ENCODE results near the gene CDC20B.
"Not testable (repeated sequence)": the region's sequence is repeated elsewhere in the genome, so short reads cannot be mapped to it uniquely, and the experiment has no call there.

CDC20B gene

DNA sequence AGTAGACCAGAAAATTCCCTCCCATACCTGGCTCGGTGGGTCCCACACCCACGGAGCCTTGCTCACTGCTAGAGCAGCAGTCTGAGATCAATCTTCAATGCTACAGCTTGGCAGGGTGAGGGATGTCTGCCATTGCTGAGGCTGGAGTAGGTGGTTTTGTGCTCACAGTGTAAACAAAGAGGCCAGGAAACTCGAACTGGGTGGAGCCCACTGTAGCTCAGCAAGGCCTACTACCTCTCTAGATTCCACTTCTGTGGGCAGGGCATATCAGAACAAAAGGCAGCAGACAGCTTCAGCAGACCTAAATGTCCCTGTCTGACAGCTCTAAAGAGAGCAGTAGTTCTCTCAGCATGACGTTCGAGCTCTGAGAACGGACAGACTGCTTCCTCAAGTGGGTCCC lies 76.1 kb downstream of the CDC20B start:
- H3K36me3 ChIP-seq (ENCODE audit: control insufficient read depth, insufficient read depth, low read length, severe bottlenecking) = no peaks in the 10 kb centered on the region
- no peaks in the 10 kb centered on the region for H3K4me1 ChIP-seq (ENCODE audit: control insufficient read depth, insufficient read depth, low read length)
- H3K27me3 ChIP-seq (replicated peaks; ENCODE audit: control insufficient read depth, insufficient read depth, low read length) = peaks cover 8% of the 10 kb centered on the region
- no peak for DNase-seq (ENCODE audit: low read depth)
- H3K9ac ChIP-seq (ENCODE audit: low read length) = no peak overlapping the region
- H3K9me3 ChIP-seq (ENCODE audit: control insufficient read depth, low read length) = peaks cover 3% of the 10 kb centered on the region
- no peak overlapping the region for H3K4me3 ChIP-seq (ENCODE audit: low read length)

DNA sequence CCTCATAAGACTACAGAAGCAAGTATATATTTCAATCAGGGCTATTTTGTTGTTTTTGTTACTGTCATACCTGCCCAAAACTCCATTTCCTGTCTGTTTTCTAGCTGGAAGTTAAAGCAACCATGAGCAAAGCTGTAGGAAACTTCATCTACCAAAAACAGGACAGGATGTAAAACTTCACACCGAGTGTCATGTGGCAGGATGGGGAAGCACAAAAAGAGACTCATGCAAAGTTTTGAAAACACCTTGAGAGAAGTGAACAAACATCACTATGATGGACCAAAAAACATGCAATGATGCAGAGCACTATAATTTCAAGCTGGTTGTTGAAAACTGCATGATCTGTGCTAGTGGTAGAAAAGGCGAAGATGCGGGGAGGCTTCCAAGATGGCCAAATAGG lies 76.8 kb downstream of the CDC20B start:
- Histone ChIP-seq H3K9ac (ENCODE audit: low read length) (no peak overlapping the region), H3K27me3 (replicated peaks; ENCODE audit: control insufficient read depth, insufficient read depth, low read length) (peaks cover 8% of the 10 kb centered on the region), H3K36me3 (ENCODE audit: control insufficient read depth, insufficient read depth, low read length, severe bottlenecking) (no peaks in the 10 kb centered on the region), H3K4me1 (ENCODE audit: control insufficient read depth, insufficient read depth, low read length) (no peaks in the 10 kb centered on the region), H3K4me3 (ENCODE audit: low read length) (no peak overlapping the region), H3K9me3 (ENCODE audit: control insufficient read depth, low read length) (peaks cover 3% of the 10 kb centered on the region)
- DNase-seq (ENCODE audit: low read depth) = no peak

DNA sequence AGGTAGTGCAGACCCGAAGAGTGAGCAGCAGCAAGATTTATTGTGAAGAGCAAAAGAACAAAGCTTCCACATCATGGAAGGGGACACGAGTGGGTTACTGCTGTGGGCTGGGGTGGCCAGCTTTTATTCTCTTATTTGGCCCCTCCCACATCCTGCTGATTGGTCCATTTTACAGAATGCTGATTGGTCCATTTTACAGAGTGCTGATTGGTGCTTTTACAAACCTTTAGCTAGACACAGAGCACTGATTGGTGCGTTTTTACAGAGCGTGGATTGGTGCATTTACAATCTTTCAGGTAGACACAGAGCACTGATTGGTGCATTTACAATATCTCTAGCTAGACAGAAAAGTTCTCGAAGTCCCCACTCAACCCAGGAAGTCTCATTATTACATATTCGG lies 82.0 kb downstream of the CDC20B start:
- H3K9ac ChIP-seq (ENCODE audit: low read length); H3K27me3 ChIP-seq (replicated peaks; ENCODE audit: control insufficient read depth, insufficient read depth, low read length); H3K9me3 ChIP-seq (ENCODE audit: control insufficient read depth, low read length); H3K36me3 ChIP-seq (ENCODE audit: control insufficient read depth, insufficient read depth, low read length, severe bottlenecking); H3K4me3 ChIP-seq (ENCODE audit: low read length); DNase-seq (ENCODE audit: low read depth); H3K4me1 ChIP-seq (ENCODE audit: control insufficient read depth, insufficient read depth, low read length): not testable (repeated sequence)

DNA sequence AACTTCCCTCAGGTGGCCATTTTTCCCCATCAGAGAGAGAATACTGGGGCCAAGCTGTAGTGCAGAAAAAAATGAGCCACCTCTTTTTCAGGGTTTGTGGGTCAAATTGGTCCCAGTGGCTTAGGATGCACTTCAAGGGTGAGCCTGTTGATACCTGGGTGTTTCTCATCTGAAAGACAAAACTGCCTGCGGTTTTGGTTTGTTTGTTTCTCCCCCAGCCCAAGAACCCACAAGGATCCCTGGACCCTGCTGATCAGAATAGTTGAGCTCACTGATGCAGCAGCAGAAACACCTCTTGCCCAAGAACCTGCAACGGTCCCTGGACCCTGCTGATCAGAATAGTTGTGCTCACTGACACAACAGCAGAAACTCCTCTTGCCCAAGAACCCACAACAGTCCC lies 83.7 kb downstream of the CDC20B start:
- H3K4me3 ChIP-seq (ENCODE audit: low read length); H3K4me1 ChIP-seq (ENCODE audit: control insufficient read depth, insufficient read depth, low read length); H3K9me3 ChIP-seq (ENCODE audit: control insufficient read depth, low read length); H3K36me3 ChIP-seq (ENCODE audit: control insufficient read depth, insufficient read depth, low read length, severe bottlenecking); DNase-seq (ENCODE audit: low read depth); H3K27me3 ChIP-seq (replicated peaks; ENCODE audit: control insufficient read depth, insufficient read depth, low read length); H3K9ac ChIP-seq (ENCODE audit: low read length): not testable (repeated sequence)

DNA sequence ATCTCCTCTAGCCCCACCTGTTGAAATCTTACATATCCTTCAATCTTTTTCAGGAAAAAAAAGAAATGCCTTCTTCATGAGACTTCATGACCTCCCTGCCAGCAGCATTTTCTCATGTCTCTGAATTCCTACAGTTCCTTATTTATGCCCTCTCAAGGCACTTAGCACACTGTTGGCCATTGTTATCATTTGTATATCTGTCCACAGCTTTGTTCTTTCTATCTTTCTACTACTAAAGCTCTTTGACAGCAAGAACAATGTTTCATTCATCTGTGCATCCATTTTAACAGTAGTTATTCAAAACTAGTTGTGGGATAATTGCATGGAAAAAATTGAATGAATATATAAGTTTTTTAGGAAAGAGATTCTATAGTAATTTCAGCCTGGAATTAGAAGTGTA lies 91.4 kb downstream of the CDC20B start:
- no peak overlapping the region for H3K9ac ChIP-seq (ENCODE audit: low read length)
- H3K4me3 ChIP-seq (ENCODE audit: low read length) = no peak overlapping the region
- H3K27me3 ChIP-seq (replicated peaks; ENCODE audit: control insufficient read depth, insufficient read depth, low read length) = peaks cover 4% of the 10 kb centered on the region
- peaks cover 3% of the 10 kb centered on the region for H3K9me3 ChIP-seq (ENCODE audit: control insufficient read depth, low read length)
- H3K4me1 ChIP-seq (ENCODE audit: control insufficient read depth, insufficient read depth, low read length) = no peaks in the 10 kb centered on the region
- DNase-seq (ENCODE audit: low read depth) = no peak
- no peaks in the 10 kb centered on the region for H3K36me3 ChIP-seq (ENCODE audit: control insufficient read depth, insufficient read depth, low read length, severe bottlenecking)

DNA sequence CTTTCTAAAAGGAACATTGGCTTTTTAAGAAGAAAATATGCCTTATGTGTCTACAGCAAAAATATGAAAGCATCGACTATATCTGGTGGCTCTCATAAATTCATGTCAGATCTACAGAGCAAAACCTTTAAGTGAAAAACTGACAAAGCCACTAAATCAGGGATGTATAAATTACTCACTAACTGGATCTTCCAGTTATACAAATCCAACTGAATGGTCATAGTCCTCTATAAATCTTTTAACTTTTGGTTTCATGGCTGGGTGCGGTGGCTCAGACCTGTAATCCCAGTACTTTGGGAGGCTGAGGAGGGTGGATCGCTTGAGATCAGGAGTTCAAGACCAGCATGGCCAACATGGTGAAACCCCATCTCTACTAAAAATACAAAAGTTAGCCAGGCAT lies 99.8 kb downstream of the CDC20B start:
- Histone ChIP-seq H3K27me3 (replicated peaks; ENCODE audit: control insufficient read depth, insufficient read depth, low read length) (no peaks in the 10 kb centered on the region), H3K9me3 (ENCODE audit: control insufficient read depth, low read length) (no peaks in the 10 kb centered on the region), H3K4me3 (ENCODE audit: low read length) (no peak overlapping the region), H3K9ac (ENCODE audit: low read length) (no peak overlapping the region), H3K4me1 (ENCODE audit: control insufficient read depth, insufficient read depth, low read length) (no peaks in the 10 kb centered on the region), H3K36me3 (ENCODE audit: control insufficient read depth, insufficient read depth, low read length, severe bottlenecking) (no peaks in the 10 kb centered on the region)
- DNase-seq (ENCODE audit: low read depth) = no peak

DNA sequence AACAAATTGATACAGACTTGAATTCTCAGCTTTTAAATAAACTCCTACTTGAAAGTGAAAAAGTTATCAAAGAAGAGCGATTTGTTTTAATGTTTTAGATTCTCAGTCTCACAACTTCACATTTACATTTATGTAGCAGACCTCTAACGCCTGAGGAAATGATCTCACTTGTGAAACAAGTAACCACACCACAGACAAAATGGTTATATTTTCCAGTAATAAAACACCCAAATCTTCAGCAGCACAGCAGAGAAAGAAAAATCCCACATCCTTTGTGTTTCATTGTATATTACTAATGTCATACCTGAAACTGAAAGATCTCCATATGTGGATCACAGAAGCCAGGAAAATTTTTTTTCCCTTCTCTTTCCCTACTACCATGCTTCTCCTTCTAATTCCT lies 100.3 kb downstream of the CDC20B start:
- Histone ChIP-seq H3K9ac (ENCODE audit: low read length) (no peak overlapping the region), H3K4me3 (ENCODE audit: low read length) (no peak overlapping the region)
- no peak for DNase-seq (ENCODE audit: low read depth)

DNA sequence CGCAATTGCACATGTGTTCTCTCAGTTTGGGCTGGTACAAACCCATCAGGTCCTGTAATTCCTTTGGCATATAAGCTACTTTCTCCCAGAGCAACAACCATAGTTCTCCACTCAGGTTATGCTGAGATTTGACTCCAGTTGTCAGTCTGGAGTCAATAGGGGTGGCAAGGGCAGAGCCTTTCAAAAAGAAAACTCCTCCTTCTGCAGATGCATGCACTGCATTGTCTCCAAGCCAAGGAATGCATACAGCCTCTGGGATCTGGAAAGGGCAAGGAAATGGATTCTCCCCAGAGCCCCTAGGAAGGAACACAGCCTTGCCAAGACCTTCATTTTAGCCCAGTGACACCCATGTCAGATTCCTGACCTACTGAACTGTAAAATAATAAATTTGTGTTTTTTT lies 101.6 kb downstream of the CDC20B start:
- no peaks in the 10 kb centered on the region for H3K4me1 ChIP-seq (ENCODE audit: control insufficient read depth, insufficient read depth, low read length)
- no peaks in the 10 kb centered on the region for H3K27me3 ChIP-seq (replicated peaks; ENCODE audit: control insufficient read depth, insufficient read depth, low read length)
- H3K36me3 ChIP-seq (ENCODE audit: control insufficient read depth, insufficient read depth, low read length, severe bottlenecking) = no peaks in the 10 kb centered on the region
- no peak for DNase-seq (ENCODE audit: low read depth)
- no peak overlapping the region for H3K9ac ChIP-seq (ENCODE audit: low read length)
- H3K9me3 ChIP-seq (ENCODE audit: control insufficient read depth, low read length) = no peaks in the 10 kb centered on the region
- no peak overlapping the region for H3K4me3 ChIP-seq (ENCODE audit: low read length)

More for the DNA sequence above, 100.3 kb downstream of the CDC20B start:
- Histone ChIP-seq H3K9me3 (ENCODE audit: control insufficient read depth, low read length) (no peaks in the 10 kb centered on the region), H3K36me3 (ENCODE audit: control insufficient read depth, insufficient read depth, low read length, severe bottlenecking) (no peaks in the 10 kb centered on the region), H3K4me1 (ENCODE audit: control insufficient read depth, insufficient read depth, low read length) (no peaks in the 10 kb centered on the region), H3K27me3 (replicated peaks; ENCODE audit: control insufficient read depth, insufficient read depth, low read length) (no peaks in the 10 kb centered on the region)

DNA sequence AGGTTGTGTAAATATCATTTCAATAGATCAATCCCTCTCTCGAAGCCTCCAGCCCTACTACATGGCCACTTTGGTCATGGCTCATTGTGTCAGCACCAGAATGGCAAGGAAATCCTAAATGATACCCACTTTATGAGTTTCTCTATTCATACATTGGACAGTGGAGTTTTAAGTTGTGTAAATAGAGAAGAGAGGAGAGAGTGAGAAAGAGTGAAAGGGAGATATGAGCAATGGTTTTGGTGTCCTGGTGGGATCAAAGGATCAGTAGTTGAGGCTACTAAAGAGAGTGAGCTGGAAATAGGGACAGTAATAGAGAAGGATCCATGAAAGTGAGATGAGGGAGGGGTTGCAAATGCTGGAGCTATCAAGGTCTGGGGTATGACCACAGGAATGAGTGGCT lies 102.0 kb downstream of the CDC20B start:
- Histone ChIP-seq H3K9me3 (ENCODE audit: control insufficient read depth, low read length) (no peaks in the 10 kb centered on the region), H3K9ac (ENCODE audit: low read length) (no peak overlapping the region), H3K36me3 (ENCODE audit: control insufficient read depth, insufficient read depth, low read length, severe bottlenecking) (no peaks in the 10 kb centered on the region), H3K27me3 (replicated peaks; ENCODE audit: control insufficient read depth, insufficient read depth, low read length) (no peaks in the 10 kb centered on the region), H3K4me3 (ENCODE audit: low read length) (no peak overlapping the region), H3K4me1 (ENCODE audit: control insufficient read depth, insufficient read depth, low read length) (no peaks in the 10 kb centered on the region)
- DNase-seq (ENCODE audit: low read depth) = no peak

DNA sequence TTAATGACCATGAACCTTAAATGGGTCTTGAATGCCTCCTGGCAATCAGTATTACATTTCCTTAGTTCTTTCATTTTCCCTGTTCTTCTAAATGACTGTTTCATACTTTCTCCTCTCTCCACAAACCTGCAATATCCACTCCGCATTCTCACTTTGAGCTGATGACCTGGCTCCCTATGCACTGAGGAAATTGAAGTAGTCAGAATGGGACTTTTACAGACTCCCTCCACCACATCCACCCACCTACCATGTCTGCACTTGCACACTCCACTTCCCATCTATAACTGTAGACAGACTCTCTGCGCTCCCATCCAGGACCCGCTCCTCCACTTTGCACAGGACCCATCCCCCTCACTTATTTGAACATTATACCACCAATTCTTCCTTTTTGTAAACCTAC lies 106.7 kb downstream of the CDC20B start:
- Histone ChIP-seq H3K9me3 (ENCODE audit: control insufficient read depth, low read length) (peaks cover 4% of the 10 kb centered on the region), H3K27me3 (replicated peaks; ENCODE audit: control insufficient read depth, insufficient read depth, low read length) (no peaks in the 10 kb centered on the region), H3K4me1 (ENCODE audit: control insufficient read depth, insufficient read depth, low read length) (peaks cover 4% of the 10 kb centered on the region), H3K36me3 (ENCODE audit: control insufficient read depth, insufficient read depth, low read length, severe bottlenecking) (no peaks in the 10 kb centered on the region), H3K9ac (ENCODE audit: low read length) (no peak overlapping the region), H3K4me3 (ENCODE audit: low read length) (no peak overlapping the region)
- DNase-seq (ENCODE audit: low read depth) = no peak

DNA sequence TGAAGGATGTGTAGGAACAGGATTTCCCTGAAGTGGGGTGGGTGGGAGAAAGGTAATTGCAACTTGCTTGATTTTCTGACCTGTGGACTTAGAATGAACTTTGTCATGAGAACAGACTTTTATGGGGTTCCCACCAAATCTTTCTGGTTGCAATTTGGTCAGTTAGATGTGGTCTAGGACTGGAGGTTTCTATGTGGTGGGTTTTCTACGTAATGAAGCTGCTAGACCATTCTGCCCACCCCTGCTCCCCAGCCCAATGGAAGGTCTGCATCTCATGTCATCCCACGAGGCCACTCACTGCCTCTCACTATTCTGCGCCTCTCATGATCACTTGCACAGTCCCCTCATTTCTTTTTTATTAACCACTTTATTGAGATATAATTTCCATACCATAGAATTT lies 108.5 kb downstream of the CDC20B start:
- no peak overlapping the region for H3K4me3 ChIP-seq (ENCODE audit: low read length)
- H3K4me1 ChIP-seq (ENCODE audit: control insufficient read depth, insufficient read depth, low read length) = peaks cover 7% of the 10 kb centered on the region
- H3K27me3 ChIP-seq (replicated peaks; ENCODE audit: control insufficient read depth, insufficient read depth, low read length) = no peaks in the 10 kb centered on the region
- no peak overlapping the region for H3K9ac ChIP-seq (ENCODE audit: low read length)
- no peaks in the 10 kb centered on the region for H3K36me3 ChIP-seq (ENCODE audit: control insufficient read depth, insufficient read depth, low read length, severe bottlenecking)
- H3K9me3 ChIP-seq (ENCODE audit: control insufficient read depth, low read length) = peaks cover 4% of the 10 kb centered on the region
- DNase-seq (ENCODE audit: low read depth) = no peak

DNA sequence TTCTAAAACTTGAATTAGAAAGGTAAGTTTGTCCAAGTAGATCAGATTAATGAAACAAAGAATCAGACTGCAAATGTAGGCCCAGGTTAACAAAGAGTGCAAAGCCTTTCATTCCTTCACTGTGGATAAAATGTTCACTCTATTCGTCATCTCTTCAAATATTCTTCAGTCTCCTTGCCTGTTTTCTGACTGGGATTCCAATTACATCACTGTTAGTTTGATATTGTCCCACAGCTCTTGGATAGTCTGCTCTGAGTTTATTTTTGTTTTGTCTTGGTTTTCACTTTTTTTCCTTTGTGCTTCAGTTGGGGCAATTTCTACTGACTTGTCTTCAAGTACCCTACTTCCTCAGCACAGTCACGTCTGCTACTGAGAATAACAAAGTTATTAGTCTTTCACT lies 109.1 kb downstream of the CDC20B start:
- Histone ChIP-seq H3K27me3 (replicated peaks; ENCODE audit: control insufficient read depth, insufficient read depth, low read length) (no peaks in the 10 kb centered on the region), H3K9me3 (ENCODE audit: control insufficient read depth, low read length) (peaks cover 4% of the 10 kb centered on the region), H3K36me3 (ENCODE audit: control insufficient read depth, insufficient read depth, low read length, severe bottlenecking) (no peaks in the 10 kb centered on the region), H3K4me1 (ENCODE audit: control insufficient read depth, insufficient read depth, low read length) (peaks cover 14% of the 10 kb centered on the region), H3K9ac (ENCODE audit: low read length) (no peak overlapping the region), H3K4me3 (ENCODE audit: low read length) (no peak overlapping the region)
- peak; percentile 68 for DNase-seq (ENCODE audit: low read depth)

Data from adipocyte (in vitro differentiated cells).